MM.1S (cell line): ENCODE results near the gene FLVCR1.

Experiments
- DNase-seq: peaks from one replicate; pipeline ENCODE4 v3.0.0-alpha.2; 2015
- H2AFZ ChIP-seq: fragments of 300-600 bp; sonication (generic); 2 replicates; pipeline ENCODE4 v1.6.0; 2016; ENCODE audit warnings: antibody characterized with exemption, low read length
- H3F3A ChIP-seq: fragments of 300-600 bp; sonication (generic); 2 replicates; pipeline ENCODE4 v1.6.1; 2016; ENCODE audit warnings: mild to moderate bottlenecking, antibody characterized with exemption, low read length, moderate library complexity, mixed read lengths; ENCODE audit not compliant: insufficient read depth
- H3K27ac ChIP-seq: fragments of 300-600 bp; sonication (generic); 2 replicates; pipeline ENCODE4 v1.5.1; 2016; ENCODE audit warnings: mild to moderate bottlenecking, low read length
- H3K27me3 ChIP-seq: fragments of 300-600 bp; sonication (generic); replicated peaks from 2 replicates; pipeline ENCODE4 v1.6.0; 2016; ENCODE audit warnings: low read length; ENCODE audit not compliant: insufficient read depth
- H3K36me3 ChIP-seq: fragments of 300-600 bp; sonication (generic); replicated peaks from 2 replicates; pipeline ENCODE4 v1.6.1; 2016; ENCODE audit warnings: mild to moderate bottlenecking, low read length, mixed read lengths; ENCODE audit not compliant: insufficient read depth
- H3K4me1 ChIP-seq: fragments of 300-600 bp; sonication (generic); 2 replicates; pipeline ENCODE4 v1.6.1; 2016; ENCODE audit warnings: low read length, mixed read lengths
- H3K4me2 ChIP-seq: fragments of 300-600 bp; sonication (generic); 2 replicates; pipeline ENCODE4 v1.6.0; 2016; ENCODE audit warnings: low read depth, low read length
- H3K4me3 ChIP-seq: fragments of 300-600 bp; sonication (generic); 2 replicates; pipeline ENCODE4 v1.5.1; 2016; ENCODE audit warnings: low read length, mixed read lengths
- H3K79me2 ChIP-seq: fragments of 300-600 bp; sonication (generic); 2 replicates; pipeline ENCODE4 v1.6.1; 2016; ENCODE audit warnings: mixed run types, low read length, mixed read lengths
- H3K9ac ChIP-seq: fragments of 300-600 bp; sonication (generic); 2 replicates; pipeline ENCODE4 v1.6.1; 2016; ENCODE audit warnings: low read length, mixed read lengths
- H3K9me2 ChIP-seq: fragments of 300-600 bp; sonication (generic); replicated peaks from 2 replicates; pipeline ENCODE4 v1.6.1; 2016; ENCODE audit warnings: mild to moderate bottlenecking, low read length, mixed read lengths; ENCODE audit not compliant: insufficient read depth
- H3K9me3 ChIP-seq: fragments of 300-600 bp; sonication (generic); replicated peaks from 2 replicates; pipeline ENCODE4 v1.6.1; 2016; ENCODE audit warnings: mild to moderate bottlenecking, low read length, mixed read lengths; ENCODE audit not compliant: insufficient read depth
- H4K20me1 ChIP-seq: fragments of 300-600 bp; sonication (generic); 2 replicates; pipeline ENCODE4 v1.6.1; 2016; ENCODE audit warnings: mild to moderate bottlenecking, low read length, moderate library complexity, mixed read lengths; ENCODE audit not compliant: insufficient read depth
- EZH2 ChIP-seq: fragments of 300-600 bp; sonication (generic); optimal IDR thresholded peaks from 2 replicates; pipeline ENCODE3; 2017; ENCODE audit warnings: low read depth, mild to moderate bottlenecking, antibody characterized with exemption, low read length, mixed read lengths
- EZH2phosphoT487 ChIP-seq: fragments of 300-600 bp; sonication (generic); IDR thresholded peaks from 2 replicates; pipeline ENCODE4 v1.6.1; 2018; ENCODE audit warnings: antibody characterized with exemption, low read length
- TF ChIP-seq, protein P1 (sequence below): fragments of 300-600 bp; sonication (generic); IDR thresholded peaks from 2 replicates; pipeline ENCODE4 v1.5.1; 2016; ENCODE audit warnings: antibody characterized with exemption, low read length, mixed read lengths

Gene FLVCR1

DNA sequence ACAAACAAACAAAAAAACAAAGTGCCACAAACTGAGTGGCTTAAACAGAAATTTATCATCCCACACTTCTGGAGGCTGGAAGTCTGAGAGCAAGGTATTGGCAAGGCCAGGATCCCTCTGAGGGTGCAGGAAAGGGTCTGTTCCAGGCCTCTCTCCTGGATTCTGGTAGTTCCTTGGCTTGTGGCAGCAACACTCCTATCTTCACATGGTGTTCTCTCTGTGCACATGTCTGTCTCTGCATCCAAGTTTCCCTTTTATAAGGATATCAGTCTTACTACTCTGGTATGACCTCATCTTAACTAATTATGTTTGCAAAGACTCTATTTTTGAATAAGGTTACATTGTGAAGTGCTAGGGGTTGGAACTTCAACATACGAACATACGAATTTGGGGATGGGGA, 87.0 kb downstream of the FLVCR1 start:
- no peak for DNase-seq
- H3K36me3 ChIP-seq: no peaks in the 10 kb centered on the region
- no peak overlapping the region for H3K4me2 ChIP-seq
- H3K9me2 ChIP-seq: no peaks in the 10 kb centered on the region
- no peaks in the 10 kb centered on the region for H3K79me2 ChIP-seq
- H4K20me1 ChIP-seq: no peaks in the 10 kb centered on the region
- TF ChIP-seq EZH2phosphoT487: no peak
- TF ChIP-seq, protein P1, sequence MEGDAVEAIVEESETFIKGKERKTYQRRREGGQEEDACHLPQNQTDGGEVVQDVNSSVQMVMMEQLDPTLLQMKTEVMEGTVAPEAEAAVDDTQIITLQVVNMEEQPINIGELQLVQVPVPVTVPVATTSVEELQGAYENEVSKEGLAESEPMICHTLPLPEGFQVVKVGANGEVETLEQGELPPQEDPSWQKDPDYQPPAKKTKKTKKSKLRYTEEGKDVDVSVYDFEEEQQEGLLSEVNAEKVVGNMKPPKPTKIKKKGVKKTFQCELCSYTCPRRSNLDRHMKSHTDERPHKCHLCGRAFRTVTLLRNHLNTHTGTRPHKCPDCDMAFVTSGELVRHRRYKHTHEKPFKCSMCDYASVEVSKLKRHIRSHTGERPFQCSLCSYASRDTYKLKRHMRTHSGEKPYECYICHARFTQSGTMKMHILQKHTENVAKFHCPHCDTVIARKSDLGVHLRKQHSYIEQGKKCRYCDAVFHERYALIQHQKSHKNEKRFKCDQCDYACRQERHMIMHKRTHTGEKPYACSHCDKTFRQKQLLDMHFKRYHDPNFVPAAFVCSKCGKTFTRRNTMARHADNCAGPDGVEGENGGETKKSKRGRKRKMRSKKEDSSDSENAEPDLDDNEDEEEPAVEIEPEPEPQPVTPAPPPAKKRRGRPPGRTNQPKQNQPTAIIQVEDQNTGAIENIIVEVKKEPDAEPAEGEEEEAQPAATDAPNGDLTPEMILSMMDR: no peak
- TF ChIP-seq EZH2: no peak
- no peak overlapping the region for H3K27ac ChIP-seq
- H3K27me3 ChIP-seq: no peaks in the 10 kb centered on the region
- no peaks in the 10 kb centered on the region for H3K9me3 ChIP-seq
- peaks cover 52% of the 10 kb centered on the region for H3K4me1 ChIP-seq
- H3K4me3 ChIP-seq: no peak overlapping the region
- peaks cover 27% of the 10 kb centered on the region for H3F3A ChIP-seq
- H3K9ac ChIP-seq: no peak overlapping the region
- H2AFZ ChIP-seq: no peak overlapping the region

DNA sequence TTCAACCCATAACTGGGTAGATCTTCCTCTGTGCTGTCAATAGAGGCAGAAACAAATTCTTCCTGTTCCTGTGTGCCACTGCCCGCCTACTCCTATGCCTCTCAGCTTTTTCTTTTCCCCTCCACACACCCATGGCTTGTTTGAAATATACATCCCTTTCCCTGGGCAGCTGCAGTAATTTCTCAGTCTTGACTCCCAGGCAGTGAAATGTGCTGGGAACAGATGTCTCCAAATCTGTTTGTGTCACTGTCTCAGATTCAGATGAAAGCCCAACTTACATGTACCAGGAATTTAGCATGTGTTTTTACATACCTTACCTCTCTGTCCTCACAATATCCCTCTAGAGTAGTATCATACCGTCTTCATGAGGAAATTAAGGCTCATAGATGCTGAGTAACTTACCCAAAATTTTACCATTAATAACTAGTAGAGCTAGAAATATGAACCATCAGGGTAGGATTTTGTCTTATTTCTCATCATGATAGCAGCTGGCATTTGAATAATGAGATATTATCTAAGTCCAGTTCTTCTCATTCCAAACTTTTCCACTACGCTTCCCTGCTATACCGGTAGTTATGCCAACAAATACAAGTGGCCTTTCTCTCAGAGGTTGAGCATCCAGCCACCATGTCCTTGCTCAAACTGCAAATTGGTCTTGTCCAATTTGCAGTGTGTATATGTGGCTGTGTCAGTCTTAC, 87.5 kb downstream of the FLVCR1 start:
- Histone ChIP-seq H4K20me1 (no peaks in the 10 kb centered on the region), H3F3A (peaks cover 27% of the 10 kb centered on the region), H3K9me3 (no peaks in the 10 kb centered on the region), H3K4me1 (peaks cover 53% of the 10 kb centered on the region), H3K79me2 (no peaks in the 10 kb centered on the region), H3K36me3 (no peaks in the 10 kb centered on the region), H3K4me2 (no peak overlapping the region), H3K9ac (no peak overlapping the region), H3K27ac (peak overlapping the region; percentile 55; the same call in 1 of the 2 replicates), H3K27me3 (no peaks in the 10 kb centered on the region), H2AFZ (no peak overlapping the region), H3K9me2 (no peaks in the 10 kb centered on the region), H3K4me3 (no peak overlapping the region)
- TF ChIP-seq EZH2phosphoT487 (no peak), EZH2 (no peak)
- TF ChIP-seq, protein P1: no peak
- DNase-seq: no peak

GRCh38 chr1:212946872-212947271, 88.8 kb downstream of the FLVCR1 start:
- Histone ChIP-seq H3K9ac (no peak overlapping the region; the same call in 1 of the 2 replicates), H3K4me2 (peak overlapping the region; percentile 53), H3K36me3 (no peaks in the 10 kb centered on the region), H3K9me3 (no peaks in the 10 kb centered on the region), H4K20me1 (no peaks in the 10 kb centered on the region), H3K4me1 (peaks cover 46% of the 10 kb centered on the region), H2AFZ (no peak overlapping the region), H3F3A (peaks cover 27% of the 10 kb centered on the region), H3K79me2 (no peaks in the 10 kb centered on the region), H3K27me3 (no peaks in the 10 kb centered on the region), H3K9me2 (no peaks in the 10 kb centered on the region), H3K4me3 (no peak overlapping the region; the same call in 1 of the 2 replicates), H3K27ac (peak overlapping the region; percentile 55; the same call in 1 of the 2 replicates)
- TF ChIP-seq EZH2: no peak
- no peak for TF ChIP-seq EZH2phosphoT487
- TF ChIP-seq, protein P1: no peak
- DNase-seq: peak; percentile 51
